ENCODE data around the gene ARID3C.

DNA sequence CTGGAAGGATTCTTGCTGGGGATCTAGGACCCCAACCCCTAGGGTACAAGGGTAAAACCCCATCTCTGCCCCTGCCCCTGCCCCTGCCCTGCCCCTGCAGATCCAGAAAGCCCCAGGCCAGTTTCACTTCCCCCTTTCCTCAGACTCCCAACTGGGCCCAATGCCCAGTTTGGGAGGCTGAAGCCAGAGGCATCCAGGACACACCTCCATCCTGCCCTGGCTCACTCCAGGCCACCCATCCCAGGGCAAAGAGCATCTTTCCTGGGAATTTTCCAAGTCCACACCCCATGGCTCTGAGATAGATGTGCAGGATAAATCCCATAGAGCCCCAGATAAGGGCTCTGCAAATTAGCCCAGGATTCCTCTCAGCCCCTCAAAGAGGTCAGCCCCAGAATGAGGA lies 56.8 kb downstream of the ARID3C start:
- TF ChIP-seq, protein P1, sequence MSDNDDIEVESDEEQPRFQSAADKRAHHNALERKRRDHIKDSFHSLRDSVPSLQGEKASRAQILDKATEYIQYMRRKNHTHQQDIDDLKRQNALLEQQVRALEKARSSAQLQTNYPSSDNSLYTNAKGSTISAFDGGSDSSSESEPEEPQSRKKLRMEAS (IDR thresholded peaks at IDR 0.05; ENCODE audit: low read depth, low read length) = no peak
- no peak for TF ChIP-seq TCF7 (IDR thresholded peaks at IDR 0.05; ENCODE audit: borderline replicate concordance)
- TF ChIP-seq RAD21 (IDR thresholded peaks at IDR 0.05; ENCODE audit: insufficient read depth, low read depth, low read length) = no peak
- no peak for TF ChIP-seq DPF2 (IDR thresholded peaks at IDR 0.05)
- TF ChIP-seq, protein P2, sequence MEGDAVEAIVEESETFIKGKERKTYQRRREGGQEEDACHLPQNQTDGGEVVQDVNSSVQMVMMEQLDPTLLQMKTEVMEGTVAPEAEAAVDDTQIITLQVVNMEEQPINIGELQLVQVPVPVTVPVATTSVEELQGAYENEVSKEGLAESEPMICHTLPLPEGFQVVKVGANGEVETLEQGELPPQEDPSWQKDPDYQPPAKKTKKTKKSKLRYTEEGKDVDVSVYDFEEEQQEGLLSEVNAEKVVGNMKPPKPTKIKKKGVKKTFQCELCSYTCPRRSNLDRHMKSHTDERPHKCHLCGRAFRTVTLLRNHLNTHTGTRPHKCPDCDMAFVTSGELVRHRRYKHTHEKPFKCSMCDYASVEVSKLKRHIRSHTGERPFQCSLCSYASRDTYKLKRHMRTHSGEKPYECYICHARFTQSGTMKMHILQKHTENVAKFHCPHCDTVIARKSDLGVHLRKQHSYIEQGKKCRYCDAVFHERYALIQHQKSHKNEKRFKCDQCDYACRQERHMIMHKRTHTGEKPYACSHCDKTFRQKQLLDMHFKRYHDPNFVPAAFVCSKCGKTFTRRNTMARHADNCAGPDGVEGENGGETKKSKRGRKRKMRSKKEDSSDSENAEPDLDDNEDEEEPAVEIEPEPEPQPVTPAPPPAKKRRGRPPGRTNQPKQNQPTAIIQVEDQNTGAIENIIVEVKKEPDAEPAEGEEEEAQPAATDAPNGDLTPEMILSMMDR (IDR thresholded peaks at IDR 0.05 in 2 of 3, conservative IDR thresholded peaks at IDR 0.05 in 1 of 3; ENCODE audit: control insufficient read depth in 2 of 3, extremely low read depth in 1 of 3, insufficient read depth in 1 of 3, low read depth in 3 of 3, low read length in 3 of 3) = no peak
- no peak for TF ChIP-seq NBN (IDR thresholded peaks at IDR 0.05)
- no peak for TF ChIP-seq BHLHE40 (IDR thresholded peaks at IDR 0.05; ENCODE audit: borderline replicate concordance in 1 of 2, low read depth in 2 of 2, low read length in 1 of 2)
- TF ChIP-seq POLR2AphosphoS5 (IDR thresholded peaks at IDR 0.05; ENCODE audit: low read length) = no peak
